NB4 (cell line): ENCODE data around the gene SMURF1.

Experiments
- POLR2A ChIP-seq: IDR thresholded peaks from 2 replicates; pipeline ENCODE4 v1.6.1; 2011; ENCODE audit warnings: mild to moderate bottlenecking; ENCODE audit not compliant: insufficient read length; ENCODE audit errors: extremely low read depth
- TF ChIP-seq, protein P1 (sequence below): IDR thresholded peaks from one replicate; pipeline ENCODE4 v1.5.1; 2012; ENCODE audit warnings: low read depth, low read length
- TF ChIP-seq, protein P2 (sequence below): IDR thresholded peaks from 2 replicates; pipeline ENCODE4 v1.6.1; 2011; ENCODE audit warnings: low read depth, low read length

DNA sequence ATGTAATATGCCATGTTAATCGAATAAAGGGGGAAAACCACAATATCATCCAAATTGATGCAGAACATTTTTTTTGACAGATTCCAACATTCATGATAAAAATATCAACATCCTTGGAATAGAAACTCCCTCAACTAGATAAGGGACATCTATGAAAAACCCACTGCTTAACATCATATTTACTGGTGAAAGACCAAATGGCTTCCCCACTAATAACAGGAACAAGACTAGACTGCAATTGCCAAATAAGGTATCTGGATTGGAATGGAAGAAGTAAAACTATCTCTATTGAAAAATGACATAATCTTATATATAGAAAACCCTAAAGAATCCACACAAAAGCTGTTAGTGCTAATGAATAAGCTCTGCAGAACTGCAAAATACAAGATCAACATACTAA lies 27.8 kb downstream of the SMURF1 start:
- TF ChIP-seq, protein P1, sequence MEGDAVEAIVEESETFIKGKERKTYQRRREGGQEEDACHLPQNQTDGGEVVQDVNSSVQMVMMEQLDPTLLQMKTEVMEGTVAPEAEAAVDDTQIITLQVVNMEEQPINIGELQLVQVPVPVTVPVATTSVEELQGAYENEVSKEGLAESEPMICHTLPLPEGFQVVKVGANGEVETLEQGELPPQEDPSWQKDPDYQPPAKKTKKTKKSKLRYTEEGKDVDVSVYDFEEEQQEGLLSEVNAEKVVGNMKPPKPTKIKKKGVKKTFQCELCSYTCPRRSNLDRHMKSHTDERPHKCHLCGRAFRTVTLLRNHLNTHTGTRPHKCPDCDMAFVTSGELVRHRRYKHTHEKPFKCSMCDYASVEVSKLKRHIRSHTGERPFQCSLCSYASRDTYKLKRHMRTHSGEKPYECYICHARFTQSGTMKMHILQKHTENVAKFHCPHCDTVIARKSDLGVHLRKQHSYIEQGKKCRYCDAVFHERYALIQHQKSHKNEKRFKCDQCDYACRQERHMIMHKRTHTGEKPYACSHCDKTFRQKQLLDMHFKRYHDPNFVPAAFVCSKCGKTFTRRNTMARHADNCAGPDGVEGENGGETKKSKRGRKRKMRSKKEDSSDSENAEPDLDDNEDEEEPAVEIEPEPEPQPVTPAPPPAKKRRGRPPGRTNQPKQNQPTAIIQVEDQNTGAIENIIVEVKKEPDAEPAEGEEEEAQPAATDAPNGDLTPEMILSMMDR: no peak
- no peak for TF ChIP-seq POLR2A
- TF ChIP-seq, protein P2, sequence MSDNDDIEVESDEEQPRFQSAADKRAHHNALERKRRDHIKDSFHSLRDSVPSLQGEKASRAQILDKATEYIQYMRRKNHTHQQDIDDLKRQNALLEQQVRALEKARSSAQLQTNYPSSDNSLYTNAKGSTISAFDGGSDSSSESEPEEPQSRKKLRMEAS: no peak
